ENCODE data around the gene ZRANB1.

ZRANB1 gene

DNA sequence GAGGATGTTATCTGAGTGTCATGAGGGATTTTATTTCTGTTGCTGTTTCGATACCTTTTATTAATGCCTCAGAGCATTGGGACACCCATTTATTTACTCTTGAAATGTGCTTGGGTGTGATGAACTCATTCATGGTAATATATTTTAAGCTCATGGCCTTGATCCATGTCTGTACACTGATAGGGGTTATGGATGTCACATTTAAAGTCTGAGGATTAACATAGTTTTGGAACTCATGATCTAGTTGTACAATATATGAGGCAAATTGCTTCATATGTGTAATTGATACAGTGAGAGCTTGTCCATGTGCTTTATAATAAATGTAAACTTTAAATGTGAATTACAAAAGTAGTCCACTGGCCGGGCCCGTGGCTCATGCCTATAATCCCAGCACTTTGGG is 23.0 kb upstream of the ZRANB1 start:
- no peak for DNase-seq (ENCODE audit: low read depth in 2 of 3, low spot score in 2 of 3)

DNA sequence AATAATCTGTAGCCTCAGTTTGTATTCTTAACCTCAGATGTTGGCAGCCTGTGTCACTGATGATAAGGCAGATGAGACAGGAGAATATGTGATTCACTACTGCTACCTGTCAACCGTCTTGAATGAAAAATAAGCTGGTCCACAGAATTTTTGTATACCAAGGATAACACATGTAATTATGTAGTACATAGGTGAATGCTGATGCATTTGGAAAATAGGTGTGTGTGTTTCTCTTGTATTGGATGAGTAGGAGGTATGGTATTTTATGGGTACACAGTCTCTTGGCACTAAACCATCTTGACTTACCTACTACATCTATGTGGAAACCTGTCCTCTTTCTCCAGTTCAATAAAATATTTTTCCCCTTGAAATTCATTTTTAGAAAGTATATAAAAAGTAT is 20.7 kb upstream of the ZRANB1 start:
- DNase-seq (ENCODE audit: low read depth in 2 of 3, low spot score in 2 of 3): no peak

DNA sequence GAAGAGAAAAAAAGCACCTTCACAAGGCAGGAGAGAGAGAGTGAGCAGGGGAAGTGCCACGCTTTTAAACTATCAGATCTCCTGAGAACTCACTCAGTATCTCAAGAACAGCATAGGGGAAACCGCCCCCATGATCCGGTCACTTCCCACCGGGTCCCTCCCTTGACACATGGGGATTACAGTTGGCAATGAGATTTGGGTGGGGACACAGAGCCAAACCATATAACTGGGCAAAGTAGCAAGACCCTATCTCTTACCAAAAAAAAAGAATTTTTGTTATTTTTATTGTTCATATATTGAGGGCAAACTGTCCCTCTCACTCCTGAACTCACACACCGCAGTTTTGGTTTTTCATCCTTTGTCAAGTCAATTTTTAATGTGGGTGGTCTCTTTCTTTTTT is 18.2 kb upstream of the ZRANB1 start:
- DNase-seq (ENCODE audit: low read depth in 2 of 3, low spot score in 2 of 3): no peak

DNA sequence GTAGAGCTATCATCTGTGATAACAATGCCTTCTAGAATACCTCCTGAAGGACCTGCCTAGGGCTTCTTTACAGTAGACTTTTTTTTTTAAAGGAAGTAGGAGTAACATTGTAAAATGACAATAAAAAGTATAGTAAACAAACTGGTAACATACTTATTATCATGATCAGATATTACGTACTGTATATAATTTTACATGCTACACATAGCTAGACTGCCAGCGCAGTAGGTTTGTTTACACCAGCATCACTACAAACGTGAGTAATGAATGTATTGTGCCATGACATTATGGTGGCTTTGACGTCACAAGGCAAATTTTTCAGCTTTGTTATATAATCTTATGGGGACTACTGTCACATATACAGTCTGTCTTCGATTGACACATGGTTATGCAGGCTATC is 15.4 kb upstream of the ZRANB1 start:
- DNase-seq (ENCODE audit: low read depth in 2 of 3, low spot score in 2 of 3): no peak

GRCh38 chr10:124928087-124928486 is 13.8 kb upstream of the ZRANB1 start:
- no peak for DNase-seq (ENCODE audit: low read depth in 2 of 3, low spot score in 2 of 3)

DNA sequence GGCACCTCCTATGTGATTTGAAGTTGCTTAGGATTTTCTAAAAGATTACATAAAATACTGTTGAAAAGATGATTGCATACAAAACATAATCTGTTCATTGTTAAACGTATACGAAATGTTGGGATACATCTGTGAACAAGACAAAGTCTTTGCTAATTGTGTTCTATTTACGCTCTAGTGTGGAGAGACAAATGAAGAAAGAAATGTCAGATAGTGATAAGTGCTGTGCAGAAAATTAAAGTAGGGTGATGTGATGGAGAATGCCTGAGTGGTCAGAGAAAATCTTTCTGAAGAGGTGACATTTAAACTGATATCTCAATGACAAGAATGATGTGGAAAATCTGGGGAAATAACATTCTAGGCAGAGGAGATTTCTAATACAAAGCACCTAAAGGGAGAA is 13.4 kb upstream of the ZRANB1 start:
- DNase-seq (ENCODE audit: low read depth in 2 of 3, low spot score in 2 of 3): no peak

DNA sequence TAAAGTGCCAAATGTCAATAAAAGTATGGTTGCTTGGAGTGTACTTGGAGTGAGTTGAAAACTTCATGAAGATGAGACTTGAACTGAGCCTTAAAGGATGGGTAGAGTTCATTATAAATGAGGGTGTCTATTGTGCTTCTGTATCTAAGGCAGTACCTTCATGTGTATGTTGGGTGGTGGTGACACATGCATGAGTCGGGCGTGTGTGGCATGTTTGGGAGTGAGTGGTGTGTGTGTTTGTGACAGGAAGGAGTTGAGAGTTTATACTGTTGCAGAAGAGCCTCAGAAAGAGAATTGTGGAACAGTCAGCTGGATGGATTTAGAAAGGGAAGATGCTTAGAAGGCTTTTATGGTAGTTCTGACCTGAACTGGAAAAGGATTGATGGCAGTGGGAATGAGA is 6.0 kb upstream of the ZRANB1 start:
- no peak for DNase-seq (ENCODE audit: low read depth in 2 of 3, low spot score in 2 of 3)

DNA sequence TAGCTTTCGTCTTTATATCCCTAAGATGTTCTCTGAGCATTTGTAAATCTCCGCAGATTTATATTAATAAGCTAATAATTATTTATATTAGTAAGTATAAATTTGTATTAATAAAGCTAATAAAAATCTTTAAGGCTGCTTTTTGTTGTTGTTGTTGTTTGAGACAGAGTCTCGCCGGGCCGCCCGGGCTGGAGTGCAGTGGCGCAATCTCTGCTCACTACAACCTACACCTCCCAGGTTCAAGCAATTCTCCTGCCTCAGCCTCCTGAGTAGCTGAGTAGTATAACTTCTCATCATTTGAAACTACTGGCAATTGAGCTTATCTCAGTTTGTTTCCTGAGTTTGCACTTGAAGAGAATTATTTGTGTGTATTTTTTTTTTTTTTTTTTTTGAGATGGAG is 5.1 kb upstream of the ZRANB1 start:
- no peak for DNase-seq (ENCODE audit: low read depth in 2 of 3, low spot score in 2 of 3)

GRCh38 chr10:124939290-124939689 is 2.6 kb upstream of the ZRANB1 start:
- no peak for DNase-seq (ENCODE audit: low read depth in 2 of 3, low spot score in 2 of 3)

- no peak for DNase-seq (ENCODE audit: low read depth in 2 of 3, low spot score in 2 of 3)
Observed at GRCh38 chr10:124942317-124943169, 620 bp downstream of the ZRANB1 start.

DNA sequence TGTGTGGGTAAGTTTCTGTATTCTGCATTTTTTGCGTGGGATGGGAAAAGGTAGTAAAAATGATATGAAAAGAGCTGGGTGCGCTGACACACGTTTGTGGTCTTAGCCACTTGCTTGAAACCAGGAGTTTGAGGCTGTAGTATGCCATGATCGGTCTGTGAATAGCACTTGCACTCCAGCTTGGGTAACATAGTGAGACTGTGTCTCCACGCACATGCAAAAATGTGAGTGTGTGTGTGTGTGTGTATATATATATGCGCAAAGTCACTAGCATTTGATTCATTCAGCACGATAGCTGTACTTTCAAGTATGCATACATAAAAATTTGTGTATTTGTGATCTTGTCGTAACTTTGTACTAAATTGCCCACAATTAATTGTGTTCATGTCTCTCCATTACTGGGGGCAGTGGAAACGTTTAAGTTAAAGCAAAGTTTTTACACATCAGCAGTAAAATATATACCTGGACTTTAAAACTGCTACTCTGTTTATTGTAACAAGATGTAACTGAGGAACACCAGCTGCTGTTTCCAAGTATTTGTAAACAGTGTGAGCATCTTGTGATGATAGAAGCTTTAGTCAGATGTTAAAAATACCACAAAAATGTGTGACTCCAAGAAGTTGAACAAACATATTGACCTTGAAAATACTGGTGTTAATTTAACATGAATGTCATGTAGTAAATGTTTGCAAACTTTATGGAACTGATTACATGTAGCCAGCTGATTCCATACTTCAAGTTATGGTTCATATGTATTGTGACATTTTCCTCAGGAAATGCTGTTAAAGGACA is 1.6 kb downstream of the ZRANB1 start:
- DNase-seq (ENCODE audit: low read depth in 2 of 3, low spot score in 2 of 3): no peak

- DNase-seq (ENCODE audit: low read depth in 2 of 3, low spot score in 2 of 3): no peak
Observed at GRCh38 chr10:124944982-124945381, 3.1 kb downstream of the ZRANB1 start.

GRCh38 chr10:124946945-124947344 is 5.0 kb downstream of the ZRANB1 start:
- no peak for DNase-seq (ENCODE audit: low read depth in 2 of 3, low spot score in 2 of 3)

GRCh38 chr10:124949543-124949942 is 7.6 kb downstream of the ZRANB1 start:
- DNase-seq (ENCODE audit: low read depth in 2 of 3, low spot score in 2 of 3): no peak

- DNase-seq (ENCODE audit: low read depth in 2 of 3, low spot score in 2 of 3): no peak
Observed at GRCh38 chr10:124952123-124952522, 10.2 kb downstream of the ZRANB1 start.

DNA sequence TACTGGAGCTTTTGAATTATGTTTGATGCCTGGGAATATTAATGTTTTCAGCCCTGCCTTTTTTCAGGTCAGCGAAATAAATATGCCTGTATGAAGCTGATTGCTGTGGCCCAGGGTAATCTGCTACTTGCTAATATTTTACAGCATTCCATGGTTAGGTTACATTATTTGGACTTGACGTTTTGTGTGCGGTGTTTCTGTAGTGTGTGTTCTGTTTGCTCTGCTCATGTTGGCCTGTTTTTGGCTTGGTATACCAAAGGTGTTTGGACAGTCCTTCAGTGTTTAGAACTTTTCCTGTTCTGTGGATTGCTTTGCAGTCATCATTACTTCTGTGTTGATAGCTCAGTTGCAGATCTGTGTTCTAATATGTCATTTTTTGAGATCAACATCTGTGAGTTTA is 11.5 kb downstream of the ZRANB1 start:
- no peak for DNase-seq (ENCODE audit: low read depth in 2 of 3, low spot score in 2 of 3)

- no peak for DNase-seq (ENCODE audit: low read depth in 2 of 3, low spot score in 2 of 3)
Observed at GRCh38 chr10:124955243-124955642, 13.3 kb downstream of the ZRANB1 start.

DNA sequence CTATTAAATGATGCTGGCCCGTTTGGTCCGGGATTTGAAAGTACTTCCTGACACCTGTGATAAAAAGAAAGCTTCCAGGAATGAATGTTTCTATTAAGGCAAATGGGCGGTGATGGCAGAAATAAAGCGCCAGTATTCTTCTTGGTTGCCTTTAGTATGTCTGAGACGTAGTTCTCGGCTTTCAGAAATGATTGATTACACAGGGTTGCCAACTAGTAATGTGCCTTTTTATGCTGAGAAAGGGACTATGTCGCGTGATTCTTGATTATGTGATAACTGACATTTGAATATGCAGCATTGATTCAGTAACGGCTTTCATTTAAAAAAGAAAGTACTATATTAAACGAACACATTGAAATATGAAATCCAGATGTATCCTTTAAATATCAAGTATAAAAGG is 13.9 kb downstream of the ZRANB1 start:
- DNase-seq (ENCODE audit: low read depth in 2 of 3, low spot score in 2 of 3): no peak

GRCh38 chr10:124956764-124957163 is 14.8 kb downstream of the ZRANB1 start:
- no peak for DNase-seq (ENCODE audit: low read depth in 2 of 3, low spot score in 2 of 3)

DNA sequence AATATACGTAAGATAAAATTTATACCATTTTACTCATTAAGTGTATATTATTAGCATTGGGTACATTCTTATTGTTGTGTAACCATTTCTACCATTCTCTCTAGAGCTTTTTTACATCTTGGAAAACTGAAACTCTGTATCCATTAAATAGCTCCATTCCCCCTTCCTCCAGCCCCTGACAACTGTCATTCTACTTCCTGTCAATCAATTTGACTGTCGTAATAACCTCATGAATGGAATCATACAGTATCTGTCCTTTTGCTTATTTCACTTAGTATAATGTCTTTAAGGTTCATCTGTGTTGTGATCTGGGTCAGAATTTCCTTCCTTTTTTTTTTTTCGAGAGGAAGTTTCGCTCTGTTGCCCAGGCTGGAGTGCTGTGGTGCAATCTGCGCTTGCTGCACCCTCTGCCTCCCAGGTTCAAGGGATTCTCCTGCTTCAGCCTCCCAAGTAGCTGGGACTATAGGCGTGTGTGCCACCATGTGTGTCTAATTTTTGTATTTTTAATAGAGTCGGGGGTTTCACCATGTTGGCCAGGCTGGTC is 15.6 kb downstream of the ZRANB1 start:
- no peak for DNase-seq (ENCODE audit: low read depth in 2 of 3, low spot score in 2 of 3)

DNA sequence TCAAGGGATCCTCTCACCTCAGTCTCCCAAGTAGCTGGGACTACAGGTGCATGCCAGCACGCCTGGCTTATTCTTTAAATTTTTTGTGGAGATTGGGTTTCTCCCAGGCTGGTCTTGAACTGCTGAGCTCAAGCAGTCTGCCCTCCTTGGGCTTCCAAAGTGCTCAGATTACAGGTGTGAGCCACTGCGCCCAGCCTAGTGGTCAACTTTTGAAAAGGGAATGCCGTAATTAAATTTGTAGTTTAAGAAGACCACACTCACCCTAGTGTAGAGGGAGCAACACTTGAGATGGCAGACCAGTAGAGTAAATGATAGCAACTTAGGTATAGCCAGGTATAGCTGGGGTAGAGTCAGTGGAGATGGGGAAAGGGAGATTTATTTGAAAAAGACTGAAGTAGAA is 17.6 kb downstream of the ZRANB1 start:
- DNase-seq (ENCODE audit: low read depth in 2 of 3, low spot score in 2 of 3): no peak

GRCh38 chr10:124961248-124961570 is 19.3 kb downstream of the ZRANB1 start:
- no peak for DNase-seq (ENCODE audit: low read depth in 2 of 3, low spot score in 2 of 3)
